GM19468 (cell line): ENCODE measurements around the gene COL23A1.

Source experiments
- ATAC-seq: cut with Tn5 transposase; IDR thresholded peaks from one replicate; pipeline ENCODE4 v1.9.1; 2021; ENCODE audit warnings: mild to moderate bottlenecking, moderate library complexity, moderate number of reproducible peaks; ENCODE audit not compliant: unreplicated experiment; ENCODE audit errors: extremely low read depth

COL23A1 gene

GRCh38 chr5:178388386-178389025, 201.7 kb downstream of the COL23A1 start:
- ATAC-seq, result no peak

- ATAC-seq, result no peak
Observed at GRCh38 chr5:178387856-178388190, 202.4 kb downstream of the COL23A1 start.

GRCh38 chr5:178387061-178387855, 202.9 kb downstream of the COL23A1 start:
- ATAC-seq, result no peak

GRCh38 chr5:178386336-178386931, 203.8 kb downstream of the COL23A1 start:
- no peak for ATAC-seq

- no peak for ATAC-seq
Observed at GRCh38 chr5:178385496-178385890, 204.7 kb downstream of the COL23A1 start.

- ATAC-seq, result no peak
Observed at GRCh38 chr5:178384816-178385495, 205.2 kb downstream of the COL23A1 start.

- ATAC-seq, result no peak
Observed at GRCh38 chr5:178383919-178384815, 206.0 kb downstream of the COL23A1 start.

- ATAC-seq, result no peak
Observed at GRCh38 chr5:178383301-178383918, 206.8 kb downstream of the COL23A1 start.

- no peak for ATAC-seq
Observed at GRCh38 chr5:178382754-178383164, 207.4 kb downstream of the COL23A1 start.

GRCh38 chr5:178381921-178382695, 208.1 kb downstream of the COL23A1 start:
- no peak for ATAC-seq

- no peak for ATAC-seq
Observed at GRCh38 chr5:178381206-178381605, 209.0 kb downstream of the COL23A1 start.

- no peak for ATAC-seq
Observed at GRCh38 chr5:178380541-178381074, 209.6 kb downstream of the COL23A1 start.

- no peak for ATAC-seq
Observed at GRCh38 chr5:178380086-178380485, 210.1 kb downstream of the COL23A1 start.

- no peak for ATAC-seq
Observed at GRCh38 chr5:178378527-178379484, 211.4 kb downstream of the COL23A1 start.

- ATAC-seq, result no peak
Observed at GRCh38 chr5:178377583-178378270, 212.5 kb downstream of the COL23A1 start.

- no peak for ATAC-seq
Observed at GRCh38 chr5:178376921-178377582, 213.1 kb downstream of the COL23A1 start.
